CD4-positive, alpha-beta T cell treated with Interleukin-15 for 1 hour (primary cell): ENCODE results near the gene DRD2.
A peak's percentile ranks its signal among the peaks of the same experiment; 100 is the strongest.

Experiments used
- DNase-seq: peaks from one replicate; pipeline ENCODE4 v3.0.0-alpha.2; 2020

Gene DRD2

GRCh38 chr11:113397821-113398220, 77.4 kb downstream of the DRD2 start:
- DNase-seq = no peak

- no peak for DNase-seq
Measured at GRCh38 chr11:113397212-113397611, 78.0 kb downstream of the DRD2 start.

GRCh38 chr11:113396690-113397089, 78.5 kb downstream of the DRD2 start:
- no peak for DNase-seq

- no peak for DNase-seq
Measured at GRCh38 chr11:113395782-113396336, 79.3 kb downstream of the DRD2 start.

GRCh38 chr11:113394919-113395318, 80.3 kb downstream of the DRD2 start:
- DNase-seq = no peak

GRCh38 chr11:113393501-113393985, 81.7 kb downstream of the DRD2 start:
- no peak for DNase-seq

- no peak for DNase-seq
Measured at GRCh38 chr11:113392236-113392921, 82.8 kb downstream of the DRD2 start.

- DNase-seq = no peak
Measured at GRCh38 chr11:113389272-113389671, 85.9 kb downstream of the DRD2 start.

- no peak for DNase-seq
Measured at GRCh38 chr11:113387605-113388211, 87.5 kb downstream of the DRD2 start, which contains the start of gene ANKK1. TSS of gene ANKK1 (plus strand) at chr11:113387779. CDS start at chr11:113387885, 106 bp downstream.

GRCh38 chr11:113386866-113387265, 88.3 kb downstream of the DRD2 start:
- DNase-seq = no peak

GRCh38 chr11:113385749-113386148, 89.4 kb downstream of the DRD2 start:
- no peak for DNase-seq

- no peak for DNase-seq
Measured at GRCh38 chr11:113384551-113384950, 90.6 kb downstream of the DRD2 start.

GRCh38 chr11:113382121-113382520, 93.1 kb downstream of the DRD2 start:
- DNase-seq = no peak

- DNase-seq = no peak
Measured at GRCh38 chr11:113378692-113379091, 96.5 kb downstream of the DRD2 start.

GRCh38 chr11:113377681-113378412, 97.4 kb downstream of the DRD2 start:
- DNase-seq = no peak

GRCh38 chr11:113376156-113376555, 99.0 kb downstream of the DRD2 start:
- DNase-seq = peak; percentile 42

GRCh38 chr11:113375402-113375801, 99.8 kb downstream of the DRD2 start:
- no peak for DNase-seq

- no peak for DNase-seq
Measured at GRCh38 chr11:113373981-113374560, 101.1 kb downstream of the DRD2 start.

- no peak for DNase-seq
Measured at GRCh38 chr11:113373306-113373705, 101.9 kb downstream of the DRD2 start.

GRCh38 chr11:113372309-113372708, 102.9 kb downstream of the DRD2 start:
- DNase-seq = no peak

- DNase-seq = no peak
Measured at GRCh38 chr11:113370634-113371033, 104.6 kb downstream of the DRD2 start.

- no peak for DNase-seq
Measured at GRCh38 chr11:113369411-113369810, 105.8 kb downstream of the DRD2 start.

GRCh38 chr11:113365895-113366294, 109.3 kb downstream of the DRD2 start:
- no peak for DNase-seq
